Transverse colon (tissue), 4 donors: ENCODE results near the gene LSM14A. TPM values are rescaled to one million over a fixed set of nuclear protein-coding genes. Genes with fewer than 3 reads are reported as not detected.
A peak's percentile ranks its signal among the peaks of the same experiment; 100 is the strongest.

ENCODE experiments used
- DNase-seq: peaks from one replicate; pipeline ENCODE4 v3.0.0-alpha.2; 2019
- H3K27ac ChIP-seq, 4 donors: fragments of 200-600 bp; sonication (generic); 2 replicates each; pipeline ENCODE4 v1.5.1; 2016 to 2018; ENCODE audit warnings: inconsistent platforms in 4 of 4
- H3K27me3 ChIP-seq: fragments of 200-600 bp; sonication (generic); 2 replicates; pipeline ENCODE4 v1.5.1; 2017; ENCODE audit warnings: inconsistent platforms
- H3K36me3 ChIP-seq, 4 donors: fragments of 200-600 bp; sonication (generic); 2 replicates each; pipeline ENCODE4 v1.5.1; 2017 to 2019; ENCODE audit warnings: inconsistent platforms in 4 of 4
- H3K4me1 ChIP-seq, 4 donors: fragments of 200-600 bp; sonication (generic); 2 replicates each; pipeline ENCODE4 v1.5.1; 2017 to 2020; ENCODE audit warnings: inconsistent platforms in 4 of 4
- H3K4me3 ChIP-seq, 4 donors: fragments of 200-600 bp; sonication (generic); 1 replicate in 1 of 4; 2 replicates in 3 of 4; pipeline versions ENCODE4 v1.5.1 to v1.6.1; 2017 to 2019; ENCODE audit warnings: inconsistent platforms in 4 of 4
- H3K9me3 ChIP-seq, 2 donors: fragments of 200-600 bp; sonication (generic); 2 replicates each; pipeline ENCODE4 v1.5.1; 2017 to 2019; ENCODE audit warnings: inconsistent platforms in 2 of 2
- CTCF ChIP-seq, 5 experiments: fragments of 200-600 bp in 3 of 5; fragments of 450-650 bp in 2 of 5; sonication (generic) in 3 of 5; IDR thresholded peaks; 1 replicate in 2 of 5; 2 replicates in 3 of 5; pipeline ENCODE4 v1.5.1; 2016 to 2017; ENCODE audit warnings: antibody characterized with exemption in 5 of 5, inconsistent platforms in 3 of 5, mild to moderate bottlenecking in 2 of 5, moderate library complexity in 1 of 5
- EP300 ChIP-seq: sonication (generic); formaldehyde crosslinking; IDR thresholded peaks from one replicate; pipeline ENCODE4 v1.6.1; 2017; ENCODE audit warnings: antibody characterized with exemption, low read depth
- POLR2A ChIP-seq: fragments of 450-650 bp; IDR thresholded peaks from one replicate; pipeline ENCODE4 v1.6.1; 2016; ENCODE audit warnings: antibody characterized with exemption, mild to moderate bottlenecking, moderate library complexity
- POLR2AphosphoS5 ChIP-seq, 3 donors: sonication (generic); formaldehyde crosslinking; IDR thresholded peaks; one replicate each; pipeline ENCODE4 v1.6.1; 2016; ENCODE audit warnings: antibody characterized with exemption in 3 of 3
- WGBS, 2 donors: methylation state at CpG; one replicate each; pipeline ENCODE4 v1.1.5; 2018; ENCODE audit warnings: low coverage in 1 of 2; 5-methylcytosine and 5-hydroxymethylcytosine counted together
- in situ Hi-C, 4 donors: fragments of 200-750 bp; cut with MboI; loops; one replicate each; pipeline versions ENCODE4 v1.15.0 to v1.15.1; 2017; ENCODE audit warnings: low sequenced_read_pairs in 3 of 4, low pct_ligation_motif_present in 1 of 4, low pct_unique_long_range_greater_than_20kb in 1 of 4
- intact Hi-C: fragments of 100-400 bp; cut with DNase I; formaldehyde crosslinking; loops from one replicate; pipeline ENCODE4 v1.15.1; 2023; ENCODE audit warnings: low total_unique reads
- total RNA-seq, 4 donors: library from RNA; depleted of rRNA; stranded (reverse); fragments of >200 nt; gene quantifications; one replicate each; pipeline ENCODE4 v1.1.0, GENCODE V29; 2016

The LSM14A gene
- total RNA-seq = 100 to 1,000 TPM in 3 of 4 donors, 10 to 100 TPM in 1; 88.4 to 211 (median 119) TPM

- H3K27ac ChIP-seq = peak within 1 kb of the TSS; percentile 100
- H3K9me3 ChIP-seq = no peaks in the 10 kb centered on the region
- H3K36me3 ChIP-seq = no peaks in the 10 kb centered on the region
- peak; percentile 93 for DNase-seq
- H3K27me3 ChIP-seq = no peaks in the 10 kb centered on the region
- peaks cover 18 to 48% (median 42%) of the 10 kb centered on the region in 4 donors for H3K4me1 ChIP-seq
- TF ChIP-seq CTCF (IDR thresholded peaks at IDR 0.05) (no peak), POLR2A (peak; percentile 68), POLR2AphosphoS5 (IDR thresholded peaks at IDR 0.05) (peak; percentile 71 to 79 (median 76)), EP300 (no peak)
- 2% methylated on average over 9 of the region's 83 CpGs; no CpG with 5 or more reads in 1 of the 2 donors for WGBS, 2 donors
- intact Hi-C loops = no loop called here
- peak within 1 kb of the TSS; percentile 93 to 100 (median 98) for H3K4me3 ChIP-seq
- in situ Hi-C loops = no loop called here
Observed at GRCh38 chr19:34171877-34172660, at the start of gene LSM14A. TSS of gene LSM14A (plus strand) at chr19:34172504. CDS start at chr19:34172643, 139 bp downstream.

- in situ Hi-C loops = loop anchor here in 1 of 4 donors (25.0 kb wide), 1 partner anchor 688 kb away; no protein-coding TSS in a partner anchor
- Histone ChIP-seq H3K27ac (no peak overlapping the region), H3K9me3 (no peaks in the 10 kb centered on the region), H3K4me3 (no peak overlapping the region), H3K27me3 (peaks cover 5% of the 10 kb centered on the region), H3K36me3 (no peaks in the 10 kb centered on the region), H3K4me1 (no peaks in the 10 kb centered on the region)
- intact Hi-C loops = no loop called here
- WGBS, 2 donors = 0 to 6% methylated on average over 1 of the region's 1 CpG
- TF ChIP-seq POLR2A = no peak
- no peak for TF ChIP-seq EP300
- no peak for TF ChIP-seq POLR2AphosphoS5 (IDR thresholded peaks at IDR 0.05)
- no peak for TF ChIP-seq CTCF (IDR thresholded peaks at IDR 0.05)
- DNase-seq = no peak
Observed at GRCh38 chr19:34124828-34125227, 47.5 kb upstream of the LSM14A start.

- no peak for TF ChIP-seq CTCF (IDR thresholded peaks at IDR 0.05)
- no peak for TF ChIP-seq POLR2A
- TF ChIP-seq POLR2AphosphoS5 (IDR thresholded peaks at IDR 0.05) = no peak
- no peak for TF ChIP-seq EP300
- intact Hi-C loops = no loop called here
- H3K9me3 ChIP-seq = no peaks in the 10 kb centered on the region
- no peak overlapping the region for H3K4me3 ChIP-seq
- DNase-seq = no peak
- no peaks in the 10 kb centered on the region for H3K36me3 ChIP-seq
- 88% methylated on average over 8 of the region's 8 CpGs; no CpG with 5 or more reads in 1 of the 2 donors for WGBS, 2 donors
- in situ Hi-C loops = no loop called here
- no peaks in the 10 kb centered on the region for H3K4me1 ChIP-seq
- H3K27ac ChIP-seq = no peak overlapping the region
- H3K27me3 ChIP-seq = no peaks in the 10 kb centered on the region
Observed at GRCh38 chr19:34126966-34127365, 45.3 kb upstream of the LSM14A start.

- intact Hi-C loops (no loop called here), in situ Hi-C loops (no loop called here)
- 82 to 83% methylated on average over 4 to 6 of the region's 6 CpGs for WGBS, 2 donors
- Histone ChIP-seq H3K27me3 (no peaks in the 10 kb centered on the region), H3K9me3 (no peaks in the 10 kb centered on the region), H3K4me1 (no peaks in the 10 kb centered on the region), H3K27ac (no peak overlapping the region), H3K36me3 (no peaks in the 10 kb centered on the region), H3K4me3 (no peak overlapping the region)
- no peak for TF ChIP-seq CTCF (IDR thresholded peaks at IDR 0.05)
- TF ChIP-seq POLR2A = no peak
- no peak for TF ChIP-seq EP300
- no peak for TF ChIP-seq POLR2AphosphoS5 (IDR thresholded peaks at IDR 0.05)
- no peak for DNase-seq
Observed at GRCh38 chr19:34127684-34128189, 44.6 kb upstream of the LSM14A start.
